ENCODE data around the gene CAP2. TPM values are rescaled to one million over a fixed set of nuclear protein-coding genes. Genes with fewer than 3 reads are reported as not detected.

The CAP2 gene
- total and polyA plus RNA-seq, 2 experiments from 2014 or later = 4.8 to 22.5 TPM

DNA sequence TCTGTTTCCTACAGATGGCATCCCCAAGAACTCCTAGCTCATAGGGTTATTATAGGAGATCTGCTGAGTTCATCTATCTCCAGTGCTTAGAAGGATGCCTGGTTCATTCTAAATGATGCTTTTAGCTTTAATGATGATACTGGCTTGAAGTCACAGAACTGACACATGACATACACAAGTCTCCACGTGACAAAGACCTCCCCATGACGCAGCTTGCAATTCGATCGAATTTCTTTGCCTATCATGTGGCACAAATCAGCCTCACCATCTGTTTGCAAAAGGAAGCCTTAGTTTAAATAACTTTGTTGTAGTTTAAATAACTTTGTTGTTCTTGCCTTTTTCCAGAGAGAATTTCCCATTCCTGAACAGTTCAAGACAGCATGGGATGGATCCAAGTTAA, 162.6 kb downstream of the CAP2 start:
- no peaks in the 10 kb centered on the region for H3F3A ChIP-seq (ENCODE audit: insufficient read depth)
- H3K9me2 ChIP-seq (ENCODE audit: insufficient read depth) = no peaks in the 10 kb centered on the region
- no peak overlapping the region for H2AFZ ChIP-seq
- TF ChIP-seq EZH2phosphoT487 (IDR thresholded peaks at IDR 0.05; ENCODE audit: insufficient read depth, low read depth) (no peak), EZH2 (IDR thresholded peaks at IDR 0.05; ENCODE audit: insufficient read depth, poor library complexity, severe bottlenecking) (no peak)
- H3K27me3 ChIP-seq (replicated peaks; ENCODE audit: insufficient read depth) = no peaks in the 10 kb centered on the region
- H3K9ac ChIP-seq = no peak overlapping the region
- H3K36me3 ChIP-seq (ENCODE audit: low read depth) = no peaks in the 10 kb centered on the region
- no peak overlapping the region for H3K27ac ChIP-seq
- no peaks in the 10 kb centered on the region for H4K20me1 ChIP-seq (ENCODE audit: insufficient read depth)
- H3K4me1 ChIP-seq (ENCODE audit: insufficient read depth) = no peaks in the 10 kb centered on the region
- H3K4me2 ChIP-seq (ENCODE audit: unreplicated experiment) = no peak overlapping the region
- WGBS, 2 experiments (ENCODE audit: low coverage in 1 of 2, low lambda C conversion rate in 2 of 2, missing lambda C conversion rate in 2 of 2) = 53 to 55% methylated on average over 4 of the region's 4 CpGs
- H3K4me3 ChIP-seq = no peak overlapping the region
- no peaks in the 10 kb centered on the region for H3K9me3 ChIP-seq (ENCODE audit: low read depth)
- in situ Hi-C loops (cut with MboI) = no loop called here
- DNase-seq = no peak
- no peaks in the 10 kb centered on the region for H3K79me2 ChIP-seq (ENCODE audit: insufficient read depth)

DNA sequence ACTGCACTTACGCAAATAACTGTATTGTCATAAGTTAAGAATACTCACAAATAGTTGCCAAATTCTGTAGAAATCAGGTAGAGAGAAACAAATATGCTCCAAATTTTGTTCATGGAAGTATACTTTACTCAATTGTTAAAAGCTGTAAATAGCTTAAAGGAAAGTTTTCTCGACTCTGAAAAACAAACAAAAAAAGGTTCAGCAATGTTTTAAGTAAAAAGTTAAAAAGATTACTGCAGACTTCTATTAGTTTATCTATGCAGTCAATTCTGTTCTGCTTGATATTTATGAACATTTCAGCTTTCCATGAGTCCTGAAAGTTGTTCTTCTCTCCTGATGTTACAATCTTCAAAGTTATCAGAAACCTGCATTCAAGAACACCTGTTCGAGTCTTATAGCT, 169.2 kb downstream of the CAP2 start:
- H3K9ac ChIP-seq = no peak overlapping the region
- TF ChIP-seq EZH2phosphoT487 (IDR thresholded peaks at IDR 0.05; ENCODE audit: insufficient read depth, low read depth) (no peak), EZH2 (IDR thresholded peaks at IDR 0.05; ENCODE audit: insufficient read depth, poor library complexity, severe bottlenecking) (no peak)
- DNase-seq = no peak
- H3K36me3 ChIP-seq (ENCODE audit: low read depth) = no peaks in the 10 kb centered on the region
- 37 to 43% methylated on average over 3 of the region's 3 CpGs for WGBS, 2 experiments (ENCODE audit: low coverage in 1 of 2, low lambda C conversion rate in 2 of 2, missing lambda C conversion rate in 2 of 2)
- no peaks in the 10 kb centered on the region for H4K20me1 ChIP-seq (ENCODE audit: insufficient read depth)
- in situ Hi-C loops (cut with MboI) = no loop called here
- H3K4me2 ChIP-seq (ENCODE audit: unreplicated experiment) = no peak overlapping the region
- H3K27me3 ChIP-seq (replicated peaks; ENCODE audit: insufficient read depth) = no peaks in the 10 kb centered on the region
- H3K27ac ChIP-seq = no peak overlapping the region
- no peaks in the 10 kb centered on the region for H3F3A ChIP-seq (ENCODE audit: insufficient read depth)
- H3K4me3 ChIP-seq = no peak overlapping the region
- H3K9me2 ChIP-seq (ENCODE audit: insufficient read depth) = no peaks in the 10 kb centered on the region
- H3K4me1 ChIP-seq (ENCODE audit: insufficient read depth) = no peaks in the 10 kb centered on the region
- H3K79me2 ChIP-seq (ENCODE audit: insufficient read depth) = no peaks in the 10 kb centered on the region
- no peak overlapping the region for H2AFZ ChIP-seq
- peaks cover 4% of the 10 kb centered on the region for H3K9me3 ChIP-seq (ENCODE audit: low read depth)

DNA sequence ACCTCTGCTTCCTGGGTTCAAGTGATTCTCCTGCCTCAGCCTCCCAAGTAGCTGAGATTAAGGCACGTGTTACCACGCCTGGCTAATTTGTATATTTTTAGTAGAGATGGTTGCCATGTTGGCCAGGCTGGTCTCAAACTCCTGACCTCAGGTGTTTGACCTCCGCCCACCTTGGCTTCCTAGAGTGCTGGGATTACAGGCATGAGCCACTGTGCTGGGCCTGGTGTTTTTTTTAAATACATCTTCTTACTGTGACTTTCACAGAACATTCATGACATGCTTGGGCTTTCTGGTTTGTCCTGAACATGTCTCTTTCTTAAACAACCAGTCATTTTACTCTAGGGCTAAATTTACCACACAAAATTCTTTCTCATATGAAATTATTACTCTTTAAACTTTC, 172.0 kb downstream of the CAP2 start:
- WGBS, 2 experiments (ENCODE audit: low coverage in 1 of 2, low lambda C conversion rate in 2 of 2, missing lambda C conversion rate in 2 of 2) = 45 to 47% methylated on average over 3 of the region's 3 CpGs
- no peaks in the 10 kb centered on the region for H3K36me3 ChIP-seq (ENCODE audit: low read depth)
- in situ Hi-C loops (cut with MboI) = no loop called here

DNA sequence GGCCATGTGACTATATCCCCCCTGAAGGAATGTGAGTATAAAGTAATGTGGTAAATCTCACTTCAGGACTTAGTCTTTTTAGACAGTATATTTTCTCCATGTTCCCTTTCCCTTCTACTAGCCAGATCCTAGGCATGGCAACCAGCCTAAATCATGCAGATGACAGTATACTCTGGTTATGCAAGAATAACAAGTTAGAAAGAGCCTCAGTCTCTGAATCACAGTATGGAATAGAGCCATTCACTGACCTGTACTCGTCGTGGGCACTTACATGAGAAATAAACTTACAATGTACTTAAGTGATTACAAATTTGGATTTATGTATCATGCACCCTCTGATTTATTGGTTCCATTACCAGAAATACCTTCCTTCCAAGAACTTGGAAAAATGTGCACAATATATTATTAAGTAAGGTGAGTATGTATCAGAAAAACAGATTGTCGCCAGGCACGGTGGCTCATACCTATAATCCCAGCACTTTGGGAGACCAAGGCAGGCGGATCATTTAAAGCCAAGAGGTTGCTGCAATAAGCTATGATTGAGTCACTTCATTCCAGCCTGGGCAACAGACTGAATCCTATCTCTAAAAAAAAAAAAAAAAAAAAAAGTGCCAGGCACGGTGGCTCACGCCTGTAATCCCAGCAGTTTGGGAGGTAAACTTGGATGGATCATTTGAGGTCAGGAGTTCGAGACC, 181.6 kb downstream of the CAP2 start:
- in situ Hi-C loops (cut with MboI) = no loop called here
- 66 to 69% methylated on average over 8 of the region's 8 CpGs for WGBS, 2 experiments (ENCODE audit: low coverage in 1 of 2, low lambda C conversion rate in 2 of 2, missing lambda C conversion rate in 2 of 2)

More for the DNA sequence above, 172.0 kb downstream of the CAP2 start:
- Histone ChIP-seq H3K9me2 (ENCODE audit: insufficient read depth) (no peaks in the 10 kb centered on the region), H3F3A (ENCODE audit: insufficient read depth) (no peaks in the 10 kb centered on the region), H3K27me3 (replicated peaks; ENCODE audit: insufficient read depth) (no peaks in the 10 kb centered on the region), H3K79me2 (ENCODE audit: insufficient read depth) (no peaks in the 10 kb centered on the region), H3K4me1 (ENCODE audit: insufficient read depth) (no peaks in the 10 kb centered on the region), H3K9me3 (ENCODE audit: low read depth) (peaks cover 4% of the 10 kb centered on the region), H2AFZ (no peak overlapping the region), H4K20me1 (ENCODE audit: insufficient read depth) (no peaks in the 10 kb centered on the region), H3K4me2 (ENCODE audit: unreplicated experiment) (no peak overlapping the region), H3K27ac (no peak overlapping the region), H3K4me3 (no peak overlapping the region), H3K9ac (no peak overlapping the region)
- DNase-seq = no peak
- TF ChIP-seq EZH2phosphoT487 (IDR thresholded peaks at IDR 0.05; ENCODE audit: insufficient read depth, low read depth) (no peak), EZH2 (IDR thresholded peaks at IDR 0.05; ENCODE audit: insufficient read depth, poor library complexity, severe bottlenecking) (no peak)

More for the DNA sequence above, 181.6 kb downstream of the CAP2 start:
- Histone ChIP-seq H3K9me3 (ENCODE audit: low read depth) (no peaks in the 10 kb centered on the region), H3K36me3 (ENCODE audit: low read depth) (no peaks in the 10 kb centered on the region), H3F3A (ENCODE audit: insufficient read depth) (peaks cover 11% of the 10 kb centered on the region), H2AFZ (no peak overlapping the region), H3K79me2 (ENCODE audit: insufficient read depth) (no peaks in the 10 kb centered on the region), H4K20me1 (ENCODE audit: insufficient read depth) (no peaks in the 10 kb centered on the region), H3K9me2 (ENCODE audit: insufficient read depth) (no peaks in the 10 kb centered on the region), H3K9ac (no peak overlapping the region), H3K27me3 (replicated peaks; ENCODE audit: insufficient read depth) (peaks cover 5% of the 10 kb centered on the region; the same call in 1 of the 2 replicates), H3K27ac (peak overlapping the region; percentile 32; the same call in 1 of the 2 replicates), H3K4me3 (no peak overlapping the region), H3K4me1 (ENCODE audit: insufficient read depth) (peaks cover 10% of the 10 kb centered on the region), H3K4me2 (ENCODE audit: unreplicated experiment) (peak overlapping the region; percentile 21)
- peak; percentile 95 for DNase-seq
- TF ChIP-seq EZH2phosphoT487 (IDR thresholded peaks at IDR 0.05; ENCODE audit: insufficient read depth, low read depth) (no peak), EZH2 (IDR thresholded peaks at IDR 0.05; ENCODE audit: insufficient read depth, poor library complexity, severe bottlenecking) (no peak)

All from GM23248 (cell line).